ENCODE measurements around the gene SLC35B4.

Gene SLC35B4, protein sequence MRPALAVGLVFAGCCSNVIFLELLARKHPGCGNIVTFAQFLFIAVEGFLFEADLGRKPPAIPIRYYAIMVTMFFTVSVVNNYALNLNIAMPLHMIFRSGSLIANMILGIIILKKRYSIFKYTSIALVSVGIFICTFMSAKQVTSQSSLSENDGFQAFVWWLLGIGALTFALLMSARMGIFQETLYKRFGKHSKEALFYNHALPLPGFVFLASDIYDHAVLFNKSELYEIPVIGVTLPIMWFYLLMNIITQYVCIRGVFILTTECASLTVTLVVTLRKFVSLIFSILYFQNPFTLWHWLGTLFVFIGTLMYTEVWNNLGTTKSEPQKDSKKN

DNA sequence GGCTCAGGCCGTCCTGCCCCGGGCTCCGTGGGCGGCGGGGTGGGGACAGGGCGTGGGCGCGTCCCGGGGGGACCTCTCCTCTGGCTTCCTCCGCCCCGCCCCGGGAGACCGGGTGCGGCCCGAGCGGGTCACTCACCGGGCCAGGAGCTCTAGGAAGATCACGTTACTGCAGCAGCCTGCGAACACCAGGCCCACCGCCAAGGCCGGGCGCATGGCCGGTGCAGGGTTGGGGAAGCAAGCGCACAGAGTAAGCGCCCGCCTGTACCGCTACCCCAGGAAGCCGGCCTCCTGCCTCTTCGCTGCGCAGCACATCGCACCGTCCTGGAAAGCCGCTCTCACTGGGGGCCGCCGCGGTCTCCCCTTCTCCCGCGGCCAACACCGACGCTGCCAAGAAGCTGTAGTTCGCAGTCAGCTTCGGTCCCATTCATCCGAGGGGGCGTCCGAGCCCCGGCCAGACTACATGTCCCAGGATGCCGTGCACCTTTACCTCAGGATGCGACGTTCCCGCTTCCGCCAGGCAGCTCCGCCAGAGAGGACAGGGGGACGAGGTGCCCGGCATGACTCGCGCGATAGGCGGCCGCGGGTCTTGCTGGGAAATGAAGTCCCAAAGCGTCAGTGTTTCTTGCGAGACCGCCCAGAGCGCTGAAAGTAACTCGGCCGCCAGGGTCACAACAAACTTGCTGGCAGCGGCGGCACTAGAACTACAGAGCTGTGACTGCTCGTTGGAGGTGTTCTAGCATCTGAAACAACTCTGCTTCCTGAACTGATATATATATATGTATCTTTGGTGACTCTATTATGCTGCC, at the start of gene SLC35B4:
TSS of gene SLC35B4 (minus strand) at position 392 of the 806 bp plus-strand sequence. CDS start at position 213, 179 bp downstream.
- peak; percentile 90 to 91 for DNase-seq (ENCODE audit: low read depth in 2 of 2)

DNA sequence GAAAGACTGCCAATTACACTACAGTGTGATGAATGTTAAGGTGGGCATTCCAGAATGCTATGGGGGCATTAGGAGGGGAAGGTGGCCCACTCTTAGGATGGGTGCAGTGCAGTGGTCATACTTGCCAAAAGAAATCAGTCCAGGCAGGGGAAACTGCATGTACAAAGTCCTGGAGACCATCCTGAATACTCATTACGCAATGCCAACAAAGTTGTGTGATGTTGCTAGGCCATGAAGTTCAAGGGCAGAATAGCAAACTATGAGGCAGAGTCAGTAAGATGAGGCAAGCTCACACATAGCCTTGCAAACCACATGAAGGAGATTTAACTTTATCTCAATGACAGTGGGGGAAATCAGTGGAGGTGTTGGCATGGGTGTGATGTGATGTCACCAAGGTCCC, 49.8 kb upstream of the SLC35B4 start:
- no peak for DNase-seq (ENCODE audit: low read depth in 2 of 2)

DNA sequence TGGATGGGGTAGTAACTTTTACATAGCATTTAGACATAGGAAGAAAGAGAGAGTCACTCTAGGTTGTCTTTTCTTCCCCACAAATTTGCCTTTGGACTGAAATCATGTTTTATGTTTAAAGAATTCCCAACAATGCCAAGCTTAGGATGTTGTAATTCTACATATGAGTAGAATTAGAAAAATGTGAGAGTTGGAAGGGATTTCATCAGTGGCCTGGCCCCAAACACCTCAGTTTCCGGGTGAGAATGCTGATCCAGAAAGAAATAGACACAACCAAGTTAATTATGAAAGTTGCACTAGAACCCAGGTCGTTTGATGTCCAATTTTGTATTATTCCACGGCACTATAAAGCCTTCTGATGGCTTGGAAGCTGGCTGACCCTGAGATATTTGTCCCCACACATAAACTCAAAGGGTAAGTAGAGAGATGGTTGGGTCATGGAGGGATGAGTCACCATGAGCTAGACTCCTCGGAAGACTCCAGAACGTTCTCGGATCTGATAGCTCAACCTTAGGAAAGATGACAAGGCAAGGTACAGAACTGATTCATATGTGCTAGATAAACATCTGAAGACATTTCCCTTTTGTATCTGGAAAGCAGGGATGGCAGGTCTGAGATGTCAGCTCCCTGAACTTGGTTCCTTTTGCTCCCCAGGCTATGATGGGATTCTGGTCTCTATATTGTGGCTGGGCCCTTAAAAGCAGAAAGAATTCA, 48.8 kb upstream of the SLC35B4 start:
- no peak for DNase-seq (ENCODE audit: low read depth in 2 of 2)

DNA sequence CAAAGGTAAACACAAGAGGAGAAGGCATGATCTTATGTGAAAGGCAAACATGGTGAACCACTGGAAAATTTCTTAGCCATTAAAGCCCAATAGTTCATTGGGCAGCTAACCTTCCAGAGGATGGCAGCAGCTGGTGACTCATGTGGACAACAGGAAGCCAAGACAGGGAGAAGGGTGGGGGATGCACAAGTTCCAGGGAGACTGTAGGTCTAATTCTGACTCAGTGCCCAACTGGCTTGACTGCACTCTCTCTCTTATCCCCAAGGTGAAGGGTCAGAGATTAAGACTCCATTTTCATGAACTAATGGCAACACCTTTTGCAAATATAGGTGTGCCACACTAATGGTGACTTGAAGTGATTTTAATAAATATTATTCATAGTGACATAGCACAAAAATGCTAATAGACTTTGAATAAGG, 47.9 kb upstream of the SLC35B4 start:
- DNase-seq (ENCODE audit: low read depth in 2 of 2): no peak

DNA sequence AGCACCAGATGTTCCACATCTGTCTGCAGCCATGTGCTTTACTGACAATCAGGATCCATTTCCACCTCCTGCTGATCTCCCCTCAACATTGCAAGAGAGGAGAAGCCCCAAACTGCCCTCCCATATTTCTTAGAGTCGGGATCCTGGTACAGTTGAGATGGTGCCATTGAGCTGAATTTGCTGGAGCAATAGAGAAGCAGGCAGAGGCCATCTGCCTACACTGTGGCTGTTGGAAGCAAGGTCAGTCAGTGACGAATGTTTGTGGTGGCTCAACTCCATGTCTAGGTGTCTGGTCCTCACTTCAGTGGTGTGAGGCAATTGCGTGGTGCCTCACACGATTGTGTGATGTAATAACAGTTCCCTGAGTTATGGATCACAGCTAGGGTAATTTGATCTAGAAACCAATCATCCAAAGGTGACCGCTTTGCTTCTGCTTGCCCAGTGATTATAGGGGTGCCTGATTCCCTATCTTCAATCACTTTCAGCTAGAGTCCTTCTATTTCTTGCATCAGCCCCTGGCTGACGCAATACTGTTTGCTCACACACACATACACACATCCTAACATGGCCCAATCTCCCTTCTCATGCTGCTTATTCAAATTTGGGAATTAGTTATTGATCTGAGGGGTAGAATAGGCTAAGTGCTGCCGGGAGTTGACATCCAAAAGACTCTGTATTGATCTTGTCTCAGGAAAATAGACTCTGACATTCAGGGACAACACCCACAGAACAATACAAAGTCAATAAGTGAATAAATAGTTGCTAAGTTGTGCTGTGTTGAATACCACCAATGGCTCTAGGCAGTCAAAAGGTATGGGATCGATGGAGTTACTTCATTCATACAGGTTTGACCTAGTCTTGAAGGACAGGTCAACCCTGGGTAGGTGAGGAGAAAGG, 46.1 kb upstream of the SLC35B4 start:
- DNase-seq (ENCODE audit: low read depth in 2 of 2): no peak

DNA sequence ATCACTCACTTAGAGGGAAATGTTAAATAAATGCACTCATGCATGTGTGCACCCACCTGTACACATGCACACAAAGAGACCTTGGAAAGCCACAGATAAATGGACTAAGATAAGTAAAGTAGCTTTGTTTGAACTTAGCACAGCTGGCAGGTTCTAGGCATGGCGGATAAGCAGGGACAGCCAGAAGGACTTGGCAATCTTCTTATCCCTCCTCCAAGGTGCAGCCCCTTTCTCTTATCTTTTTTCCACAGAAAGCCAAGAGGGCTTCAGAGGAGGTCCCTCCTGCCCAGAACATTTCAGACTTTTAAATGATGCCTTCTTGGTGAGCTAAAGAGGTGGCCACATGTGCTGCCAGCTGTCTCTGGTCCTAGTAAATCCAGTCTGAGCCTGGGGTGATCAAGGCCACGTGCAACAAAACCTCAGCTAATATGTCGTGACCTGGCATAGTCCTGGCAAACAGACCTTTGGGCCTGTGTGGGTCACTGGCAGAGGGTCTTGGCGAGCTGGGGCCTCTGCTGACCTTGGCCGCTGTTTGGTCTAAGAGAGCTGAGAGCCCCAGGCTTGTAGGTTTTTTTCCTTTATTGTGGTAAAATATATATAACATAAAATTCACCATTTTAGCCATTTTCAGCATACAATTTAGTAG, 43.2 kb upstream of the SLC35B4 start:
- DNase-seq (ENCODE audit: low read depth in 2 of 2): no peak

DNA sequence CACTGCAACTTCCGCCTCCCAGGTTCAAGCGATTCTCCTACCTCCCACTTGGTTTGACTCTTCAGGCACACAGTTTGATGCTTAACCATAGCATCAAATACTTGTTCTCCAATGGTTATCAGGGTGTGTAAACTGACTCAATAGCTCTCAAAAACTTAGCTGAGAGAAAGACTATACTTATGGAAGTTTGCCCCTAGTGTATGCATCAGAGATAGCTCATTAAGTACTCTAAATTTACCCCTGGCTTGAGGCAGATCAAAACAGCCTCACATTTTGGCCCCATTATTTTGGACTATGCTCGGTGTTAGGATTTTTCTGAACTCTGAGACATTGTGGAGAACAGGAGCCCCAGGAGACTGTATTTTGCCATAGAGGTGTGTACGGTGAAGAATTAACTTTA, 40.8 kb upstream of the SLC35B4 start:
- DNase-seq (ENCODE audit: low read depth in 2 of 2): no peak

DNA sequence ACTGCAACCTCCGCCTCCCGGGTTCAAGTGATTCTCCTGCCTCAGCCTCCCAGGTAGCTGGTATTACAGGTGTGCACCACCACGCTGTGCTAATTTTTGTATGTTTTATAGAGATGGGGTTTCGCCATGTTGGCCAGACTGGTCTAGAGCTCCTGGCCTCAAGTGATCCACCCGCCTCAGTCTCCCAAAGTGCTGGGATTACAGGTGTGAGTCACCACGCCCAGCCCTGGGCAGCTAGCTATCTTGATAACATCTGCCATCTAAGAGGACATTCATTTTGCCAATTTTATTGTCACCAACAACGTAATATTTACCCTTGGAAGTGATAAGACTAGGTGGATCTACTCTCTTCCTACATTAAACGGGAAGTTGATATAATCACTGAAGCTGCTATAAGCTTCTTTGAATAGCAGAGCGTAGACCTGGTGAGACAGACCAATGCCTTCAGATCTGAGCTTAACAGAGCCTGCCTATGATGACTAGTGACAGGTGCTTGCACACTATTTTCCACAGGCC, 39.7 kb upstream of the SLC35B4 start:
- no peak for DNase-seq (ENCODE audit: low read depth in 2 of 2)

DNA sequence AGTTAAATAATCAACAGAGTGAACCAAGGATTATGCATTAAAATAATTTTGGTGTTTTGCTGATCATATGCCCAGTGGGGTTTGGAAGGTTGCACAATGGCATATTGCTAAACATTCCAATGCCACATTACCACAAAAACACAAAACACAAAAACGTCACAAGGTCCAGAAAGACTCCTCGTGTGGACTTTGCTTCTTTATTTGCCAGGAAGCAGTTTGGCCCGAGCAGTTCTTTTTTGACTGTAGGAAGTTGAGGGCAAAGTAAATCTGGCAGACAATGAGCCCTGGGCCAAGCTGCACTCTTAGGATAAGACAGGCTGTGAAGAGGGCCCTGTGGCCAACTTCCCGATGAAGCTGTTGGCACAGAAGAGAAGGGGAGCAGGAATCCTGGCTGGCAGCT, 39.2 kb upstream of the SLC35B4 start:
- no peak for DNase-seq (ENCODE audit: low read depth in 2 of 2)

DNA sequence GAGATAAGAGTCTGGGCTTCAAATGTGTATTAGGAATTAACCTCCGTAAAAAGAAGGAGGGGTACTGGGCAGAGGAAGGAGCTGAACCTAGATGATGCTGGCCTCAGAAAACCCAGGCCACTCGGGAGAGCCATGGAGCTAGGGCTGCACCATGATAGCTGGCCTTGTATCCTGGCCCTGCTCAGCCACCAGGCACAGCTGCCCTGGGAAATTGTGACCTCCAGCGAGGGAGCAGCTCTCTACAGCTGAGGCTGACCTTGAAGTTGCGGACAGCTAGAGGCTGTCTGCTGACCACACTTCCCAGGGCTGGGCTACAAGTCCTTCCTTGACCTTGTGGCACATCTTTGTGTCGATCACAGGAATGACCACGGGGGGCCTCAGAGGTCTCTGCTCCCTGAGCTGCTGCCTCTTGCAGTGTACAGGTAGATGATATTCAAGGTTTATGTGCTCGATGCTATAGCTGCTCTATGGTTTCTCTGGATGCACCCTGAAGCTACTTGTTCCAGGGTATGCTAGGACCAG, 38.3 kb upstream of the SLC35B4 start:
- DNase-seq (ENCODE audit: low read depth in 2 of 2): no peak

DNA sequence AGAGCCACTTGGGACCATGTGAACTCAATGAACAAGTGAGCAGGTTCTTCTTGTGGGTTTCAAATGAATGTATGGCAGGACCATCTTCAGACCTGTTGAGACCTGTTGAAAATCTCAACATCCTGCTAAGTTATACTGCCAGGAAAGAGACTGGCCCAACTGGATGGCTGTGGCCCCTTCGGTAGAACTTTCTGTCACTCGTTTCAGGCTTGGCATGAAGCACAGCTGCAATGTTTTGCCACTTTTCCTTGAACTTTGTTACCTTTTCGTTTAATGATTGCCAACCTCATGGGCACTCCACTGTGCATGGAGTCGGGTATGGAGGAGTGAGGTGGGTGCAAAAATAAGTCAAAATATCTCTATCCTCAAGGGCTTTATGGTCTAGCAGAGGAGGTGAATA, 36.7 kb upstream of the SLC35B4 start:
- DNase-seq (ENCODE audit: low read depth in 2 of 2): no peak

DNA sequence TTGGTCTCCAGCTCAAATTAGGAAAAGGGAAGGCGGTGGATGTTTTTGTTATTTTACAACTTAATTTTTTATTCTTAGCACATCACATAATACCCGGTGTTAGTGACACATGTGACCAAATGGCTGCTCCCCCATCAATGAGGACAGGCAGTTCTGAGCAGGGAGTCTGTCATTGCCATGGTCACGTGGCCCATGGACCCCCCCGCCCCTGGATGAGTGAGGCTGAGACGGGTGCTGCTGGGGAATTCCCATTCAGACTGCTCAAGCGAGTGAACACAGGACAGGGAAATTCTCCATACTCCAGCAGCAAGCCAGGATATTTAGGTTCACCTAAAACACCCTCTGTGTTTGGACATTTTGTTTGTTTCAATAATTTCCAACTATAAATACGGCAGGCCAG, 34.7 kb upstream of the SLC35B4 start:
- DNase-seq (ENCODE audit: low read depth in 2 of 2): no peak

DNA sequence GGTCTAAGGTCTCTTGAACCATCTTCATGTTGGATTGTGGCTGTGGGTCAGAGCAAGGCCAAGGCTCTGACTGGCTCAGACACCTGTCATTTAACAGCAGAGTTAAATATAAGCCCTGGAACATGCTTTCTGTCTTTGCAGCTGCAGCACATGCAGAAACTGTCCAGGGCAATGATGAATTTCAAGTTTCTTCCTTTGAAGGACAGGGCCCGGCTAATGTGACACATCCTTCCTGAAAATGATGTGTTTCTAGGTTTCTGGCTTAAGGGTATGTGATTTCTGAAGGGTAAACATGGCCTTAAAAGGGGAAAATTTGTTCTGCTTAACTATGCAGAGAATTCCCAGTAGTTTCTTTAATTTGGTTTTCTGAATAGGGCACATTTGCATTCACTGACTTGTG, 34.0 kb upstream of the SLC35B4 start:
- DNase-seq (ENCODE audit: low read depth in 2 of 2): no peak

DNA sequence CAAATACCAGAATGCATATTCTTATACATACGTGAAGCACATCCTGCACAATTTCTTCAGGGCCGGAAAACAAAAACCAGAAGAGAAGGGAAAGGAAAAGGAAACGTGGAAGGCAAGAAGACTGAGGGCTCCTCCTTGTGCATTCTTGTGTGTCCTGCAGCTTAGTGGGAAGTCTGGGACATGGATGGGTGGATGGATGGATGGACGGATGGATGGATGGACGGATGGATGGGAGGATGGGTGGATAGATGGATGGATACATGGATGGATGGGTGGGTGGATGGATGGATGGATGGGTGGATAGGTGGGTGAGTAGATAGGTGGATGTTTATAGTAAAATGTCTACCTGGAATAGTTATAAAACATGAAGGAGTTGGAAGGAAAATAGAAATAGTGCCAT, 30.8 kb upstream of the SLC35B4 start:
- DNase-seq (ENCODE audit: low read depth in 2 of 2): no peak

DNA sequence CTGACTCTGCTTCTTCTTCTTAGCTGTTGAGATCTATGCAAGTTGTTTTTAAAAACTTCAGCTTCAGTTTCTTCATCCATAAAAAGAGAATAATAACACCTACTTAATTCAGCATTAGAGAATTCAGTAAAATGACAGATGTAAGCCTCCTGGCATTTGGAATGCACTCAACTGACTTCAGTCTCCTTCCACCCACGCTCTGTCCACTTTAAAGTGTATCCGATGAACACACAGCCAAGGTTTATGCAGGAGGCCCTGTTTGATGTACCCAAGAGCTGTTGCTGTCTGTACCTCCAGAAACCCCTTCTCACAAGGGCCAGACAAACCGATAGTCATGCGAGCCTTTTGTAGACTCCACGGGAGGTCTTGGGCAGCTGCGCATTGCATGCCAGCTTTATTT, 27.1 kb upstream of the SLC35B4 start:
- no peak for DNase-seq (ENCODE audit: low read depth in 2 of 2)

DNA sequence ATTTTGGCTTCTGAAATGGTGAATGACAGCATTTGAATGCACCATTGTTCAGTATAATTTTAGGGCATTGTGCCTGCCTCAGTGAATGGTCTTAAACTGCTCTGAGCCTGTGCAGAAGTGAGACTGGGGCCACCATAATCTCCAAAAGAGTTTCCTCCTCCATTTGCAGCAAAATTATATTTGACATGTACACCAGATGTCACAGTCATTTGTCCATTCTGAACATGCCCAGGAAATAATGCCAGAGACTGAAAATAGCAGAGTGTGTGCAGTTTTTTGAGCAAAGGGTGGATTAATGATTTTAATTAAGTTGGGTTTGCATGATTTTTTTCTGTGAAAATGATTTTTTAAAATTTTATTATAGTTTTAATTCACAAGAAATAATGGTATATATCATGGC, 26.4 kb upstream of the SLC35B4 start:
- DNase-seq (ENCODE audit: low read depth in 2 of 2): no peak

DNA sequence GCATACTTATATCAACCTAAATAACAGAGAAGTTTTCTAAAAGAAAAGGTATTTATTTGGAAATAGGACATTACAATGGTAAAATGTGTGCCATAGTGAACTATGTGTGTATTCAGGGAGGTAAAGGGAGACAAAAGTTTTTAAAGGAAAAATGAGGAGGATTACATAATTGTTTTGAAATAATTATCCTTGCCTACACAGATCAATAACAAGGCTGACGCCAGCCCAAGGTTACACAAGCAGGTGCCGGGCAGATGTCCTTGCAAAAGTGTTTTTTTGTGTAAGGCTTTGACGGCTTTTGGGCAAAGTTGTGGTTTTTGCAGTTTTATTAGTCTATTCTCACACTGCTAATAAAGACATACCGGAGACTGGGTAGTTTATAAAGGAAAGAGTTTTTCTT, 22.7 kb upstream of the SLC35B4 start:
- no peak for DNase-seq (ENCODE audit: low read depth in 2 of 2)

DNA sequence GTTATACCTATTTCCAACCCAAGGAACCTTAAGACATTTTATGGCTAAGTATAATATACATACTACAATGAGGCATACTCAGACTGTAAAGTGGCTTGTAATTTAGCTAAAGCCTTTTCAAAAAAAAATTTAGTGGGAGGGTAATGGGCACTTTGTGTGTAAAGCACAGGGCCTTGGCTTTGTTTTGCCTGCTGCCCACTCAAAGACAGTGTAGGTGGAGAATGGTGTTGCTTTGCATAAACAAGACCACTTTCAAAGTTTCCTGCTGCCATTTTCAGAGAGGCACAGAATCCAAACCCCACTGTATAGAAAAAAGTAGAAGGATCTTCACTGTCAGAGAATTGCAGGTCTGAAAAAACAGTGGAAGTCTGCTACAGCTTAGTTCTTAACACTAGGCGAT, 21.2 kb upstream of the SLC35B4 start:
- DNase-seq (ENCODE audit: low read depth in 2 of 2): no peak

DNA sequence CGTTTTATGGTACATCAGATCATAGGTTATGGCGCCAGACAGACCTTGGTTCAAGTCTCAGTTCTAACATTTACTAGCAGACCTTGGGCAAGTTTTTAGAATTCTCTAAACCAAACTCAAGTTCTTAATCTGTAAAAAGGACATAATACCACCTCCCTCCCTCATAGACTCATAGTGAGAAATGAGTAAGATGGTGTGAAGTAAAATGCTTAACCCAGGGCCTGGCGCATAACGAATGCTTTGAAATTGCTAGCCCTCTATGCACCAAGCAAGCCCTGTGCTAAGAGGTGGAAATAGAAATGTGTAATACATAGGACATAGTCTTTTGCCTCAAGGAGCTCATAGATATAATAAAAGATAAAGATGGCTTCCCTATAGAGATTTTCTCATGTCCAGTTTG, 17.7 kb upstream of the SLC35B4 start:
- no peak for DNase-seq (ENCODE audit: low read depth in 2 of 2)

DNA sequence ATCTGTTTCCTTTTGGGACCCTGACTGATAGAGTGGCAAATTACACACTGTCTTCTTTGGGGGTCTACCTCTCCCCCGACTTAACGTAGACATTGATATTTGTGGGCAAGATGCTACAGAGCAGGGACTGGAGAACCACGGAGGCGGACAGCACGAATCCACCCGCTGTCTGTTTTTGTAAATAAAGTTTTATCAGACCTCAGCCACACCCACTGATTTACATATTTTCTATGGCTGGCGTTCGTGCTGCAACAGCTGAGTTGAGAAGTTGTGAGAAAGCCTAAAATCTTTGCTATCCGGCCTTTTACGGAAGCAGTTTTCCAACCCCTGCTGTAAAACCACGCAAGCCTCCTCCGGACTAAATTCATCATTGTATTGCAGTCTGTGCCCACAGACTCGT, 17.2 kb upstream of the SLC35B4 start:
- no peak for DNase-seq (ENCODE audit: low read depth in 2 of 2)

DNA sequence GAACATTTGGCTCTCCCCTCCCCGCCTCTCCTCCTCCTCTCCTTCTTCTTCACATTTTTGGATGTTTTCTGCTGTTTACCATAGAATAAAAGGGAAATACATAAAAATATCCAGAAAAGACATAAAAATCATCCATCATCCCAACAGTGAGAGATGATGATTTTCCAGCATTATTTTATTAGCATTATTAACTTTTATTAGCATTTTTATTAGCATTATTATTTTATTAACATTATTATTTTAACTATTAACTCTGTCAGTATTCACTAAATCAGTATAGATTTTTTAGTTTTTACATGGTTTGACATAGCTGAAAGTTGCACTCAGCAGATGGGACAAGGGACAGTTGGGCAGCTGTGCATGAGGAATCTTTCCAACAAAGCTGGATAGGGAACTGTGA, 16.2 kb upstream of the SLC35B4 start:
- no peak for DNase-seq (ENCODE audit: low read depth in 2 of 2)
